Astrocyte (in vitro differentiated cells and primary cell): Measurements from ENCODE around the gene FAM210A. TPM values are rescaled to one million over a fixed set of nuclear protein-coding genes. Genes with fewer than 3 reads are reported as not detected.
A peak's percentile ranks its signal among the peaks of the same experiment; 100 is the strongest.

ENCODE experiments used
- DNase-seq: peaks from one replicate; pipeline ENCODE4 v3.0.0-alpha.2; 2010; ENCODE audit warnings: low read depth
- FAIRE-seq: peaks from 2 replicates; lab custom pipeline; 2011; peaks lifted over from hg19 to GRCh38; lab: Jason Lieb, UNC
- H2AFZ ChIP-seq: 2 replicates; pipeline ENCODE4 v1.6.0; 2012; ENCODE audit warnings: low read depth, low read length, inconsistent platforms
- H3K27ac ChIP-seq: 2 replicates; pipeline ENCODE4 v1.5.1; 2011; ENCODE audit warnings: low read depth, low read length, inconsistent platforms
- H3K27me3 ChIP-seq: 2 replicates; pipeline ENCODE4 v1.6.0; 2011; ENCODE audit warnings: low read length, inconsistent platforms; ENCODE audit not compliant: insufficient read depth
- H3K36me3 ChIP-seq: 2 replicates; pipeline ENCODE4 v1.5.1; 2011; ENCODE audit warnings: low read length, inconsistent platforms; ENCODE audit not compliant: insufficient read depth
- H3K4me1 ChIP-seq: 2 replicates; pipeline ENCODE4 v1.5.1; 2011; ENCODE audit warnings: low read length, inconsistent platforms; ENCODE audit not compliant: insufficient read depth
- H3K4me2 ChIP-seq: 2 replicates; pipeline ENCODE4 v1.6.0; 2012; ENCODE audit warnings: low read length, inconsistent platforms
- H3K4me3 ChIP-seq: 2 replicates; pipeline ENCODE4 v1.5.1; 2011; ENCODE audit warnings: low read depth, mild to moderate bottlenecking, low read length, inconsistent platforms; ENCODE audit not compliant: insufficient read depth
- H3K79me2 ChIP-seq: 2 replicates; pipeline ENCODE4 v1.6.0; 2012; ENCODE audit warnings: mild to moderate bottlenecking, low read length, inconsistent platforms; ENCODE audit not compliant: insufficient read depth
- H3K9ac ChIP-seq: 2 replicates; pipeline ENCODE4 v1.6.0; 2012; ENCODE audit warnings: mild to moderate bottlenecking, low read length, inconsistent platforms
- H3K9me3 ChIP-seq: 2 replicates; pipeline ENCODE4 v1.5.1; 2012; ENCODE audit warnings: low read depth, mild to moderate bottlenecking, low read length, inconsistent platforms; ENCODE audit not compliant: insufficient read depth
- H4K20me1 ChIP-seq: 2 replicates; pipeline ENCODE4 v1.6.0; 2012; ENCODE audit warnings: low read length, inconsistent platforms; ENCODE audit not compliant: insufficient read depth
- H3K27ac Mint-ChIP-seq: one replicate; pipeline ENCODE4 v1.8.0; 2021; ENCODE audit warnings: mild to moderate bottlenecking, mixed read lengths; ENCODE audit not compliant: unreplicated experiment
- H3K27me3 Mint-ChIP-seq: one replicate; pipeline ENCODE4 v1.8.0; 2021; ENCODE audit warnings: low read depth, mixed read lengths; ENCODE audit not compliant: unreplicated experiment
- H3K36me3 Mint-ChIP-seq: one replicate; pipeline ENCODE4 v1.8.0; 2021; ENCODE audit warnings: low read depth, mixed read lengths; ENCODE audit not compliant: unreplicated experiment
- H3K4me1 Mint-ChIP-seq: one replicate; pipeline ENCODE4 v1.8.0; 2021; ENCODE audit warnings: low read depth, mixed read lengths; ENCODE audit not compliant: unreplicated experiment
- H3K4me3 Mint-ChIP-seq: one replicate; pipeline ENCODE4 v1.8.0; 2021; ENCODE audit warnings: mild to moderate bottlenecking, moderate library complexity, mixed read lengths; ENCODE audit not compliant: unreplicated experiment
- H3K9me3 Mint-ChIP-seq: one replicate; pipeline ENCODE4 v1.8.0; 2021; ENCODE audit warnings: mild to moderate bottlenecking, mixed read lengths; ENCODE audit not compliant: unreplicated experiment
- CTCF ChIP-seq: IDR thresholded peaks from 2 replicates; pipeline ENCODE4 v1.5.1; 2011; ENCODE audit warnings: low read depth, mild to moderate bottlenecking, inconsistent platforms, low read length, moderate library complexity; ENCODE audit not compliant: insufficient read depth
- EZH2 ChIP-seq: IDR thresholded peaks from 2 replicates; pipeline ENCODE4 v1.6.1; 2012; ENCODE audit warnings: mild to moderate bottlenecking, low read length, inconsistent platforms; ENCODE audit not compliant: insufficient read depth
- total RNA-seq: library from RNA; stranded (reverse); gene quantifications from 2 replicates; pipeline ENCODE4 v1.2.1, GENCODE V29; 2021

Gene FAM210A
- total RNA-seq, 1 donor from 2014 or later, result 21.9 TPM

GRCh38 chr18:13661051-13661778, 65.1 kb downstream of the FAM210A start:
- Histone ChIP-seq H2AFZ (no peak overlapping the region), H3K4me1 (no peaks in the 10 kb centered on the region), H3K36me3 (no peaks in the 10 kb centered on the region), H3K27ac (no peak overlapping the region), H3K9ac (no peak overlapping the region), H3K27me3 (no peaks in the 10 kb centered on the region), H4K20me1 (no peaks in the 10 kb centered on the region), H3K4me3 (no peak overlapping the region), H3K4me2 (no peak overlapping the region), H3K79me2 (no peaks in the 10 kb centered on the region), H3K9me3 (no peaks in the 10 kb centered on the region)
- peaks cover 5% of the 10 kb centered on the region for H3K36me3 Mint-ChIP-seq
- H3K27me3 Mint-ChIP-seq, result no peaks in the 10 kb centered on the region
- H3K27ac Mint-ChIP-seq, result peak overlapping the region; percentile 91
- no peaks in the 10 kb centered on the region for H3K9me3 Mint-ChIP-seq
- H3K4me1 Mint-ChIP-seq, result no peaks in the 10 kb centered on the region
- FAIRE-seq (no peak), DNase-seq (no peak)
- H3K4me3 Mint-ChIP-seq, result no peak overlapping the region
- TF ChIP-seq EZH2, result no peak
- no peak for TF ChIP-seq CTCF

GRCh38 chr18:13660510-13660909, 65.8 kb downstream of the FAM210A start:
- H4K20me1 ChIP-seq, result no peaks in the 10 kb centered on the region
- Mint-ChIP-seq H3K27me3 (no peaks in the 10 kb centered on the region), H3K36me3 (peaks cover 5% of the 10 kb centered on the region), H3K27ac (no peak overlapping the region), H3K9me3 (no peaks in the 10 kb centered on the region), H3K4me1 (no peaks in the 10 kb centered on the region), H3K4me3 (no peak overlapping the region)
- H3K4me1 ChIP-seq, result no peaks in the 10 kb centered on the region
- H2AFZ ChIP-seq, result no peak overlapping the region
- H3K9me3 ChIP-seq, result no peaks in the 10 kb centered on the region
- H3K4me2 ChIP-seq, result no peak overlapping the region
- H3K27ac ChIP-seq, result no peak overlapping the region
- no peak overlapping the region for H3K9ac ChIP-seq
- no peaks in the 10 kb centered on the region for H3K36me3 ChIP-seq
- TF ChIP-seq CTCF (no peak), EZH2 (no peak)
- DNase-seq (no peak), FAIRE-seq (no peak)
- no peaks in the 10 kb centered on the region for H3K79me2 ChIP-seq
- no peaks in the 10 kb centered on the region for H3K27me3 ChIP-seq
- H3K4me3 ChIP-seq, result no peak overlapping the region
